Transverse colon (tissue), 4 donors: ENCODE data around the gene KNL1. TPM values are rescaled to one million over a fixed set of nuclear protein-coding genes. Genes with fewer than 3 reads are reported as not detected.
"Not testable (repeated sequence)": the region's sequence is repeated elsewhere in the genome, so short reads cannot be mapped to it uniquely, and the experiment has no call there.

Experiments used
- DNase-seq: peaks from one replicate; pipeline ENCODE4 v3.0.0-alpha.2; 2019
- H3K27ac ChIP-seq, 4 donors: fragments of 200-600 bp; sonication (generic); 2 replicates each; pipeline ENCODE4 v1.5.1; 2016 to 2018; ENCODE audit warnings: inconsistent platforms in 4 of 4
- H3K27me3 ChIP-seq: fragments of 200-600 bp; sonication (generic); 2 replicates; pipeline ENCODE4 v1.5.1; 2017; ENCODE audit warnings: inconsistent platforms
- H3K36me3 ChIP-seq, 4 donors: fragments of 200-600 bp; sonication (generic); 2 replicates each; pipeline ENCODE4 v1.5.1; 2017 to 2019; ENCODE audit warnings: inconsistent platforms in 4 of 4
- H3K4me1 ChIP-seq, 4 donors: fragments of 200-600 bp; sonication (generic); 2 replicates each; pipeline ENCODE4 v1.5.1; 2017 to 2020; ENCODE audit warnings: inconsistent platforms in 4 of 4
- H3K4me3 ChIP-seq, 4 donors: fragments of 200-600 bp; sonication (generic); 1 replicate in 1 of 4; 2 replicates in 3 of 4; pipeline versions ENCODE4 v1.5.1 to v1.6.1; 2017 to 2019; ENCODE audit warnings: inconsistent platforms in 4 of 4
- H3K9me3 ChIP-seq, 2 donors: fragments of 200-600 bp; sonication (generic); 2 replicates each; pipeline ENCODE4 v1.5.1; 2017 to 2019; ENCODE audit warnings: inconsistent platforms in 2 of 2
- EP300 ChIP-seq: sonication (generic); formaldehyde crosslinking; IDR thresholded peaks from one replicate; pipeline ENCODE4 v1.6.1; 2017; ENCODE audit warnings: antibody characterized with exemption, low read depth
- POLR2A ChIP-seq: fragments of 450-650 bp; IDR thresholded peaks from one replicate; pipeline ENCODE4 v1.6.1; 2016; ENCODE audit warnings: antibody characterized with exemption, mild to moderate bottlenecking, moderate library complexity
- POLR2AphosphoS5 ChIP-seq, 3 donors: sonication (generic); formaldehyde crosslinking; IDR thresholded peaks; one replicate each; pipeline ENCODE4 v1.6.1; 2016; ENCODE audit warnings: antibody characterized with exemption in 3 of 3
- WGBS, 2 donors: methylation state at CpG; one replicate each; pipeline ENCODE4 v1.1.5; 2018; ENCODE audit warnings: low coverage in 1 of 2; 5-methylcytosine and 5-hydroxymethylcytosine counted together
- in situ Hi-C, 4 donors: fragments of 200-750 bp; cut with MboI; loops; one replicate each; pipeline versions ENCODE4 v1.15.0 to v1.15.1; 2017; ENCODE audit warnings: low sequenced_read_pairs in 3 of 4, low pct_ligation_motif_present in 1 of 4, low pct_unique_long_range_greater_than_20kb in 1 of 4
- intact Hi-C: fragments of 100-400 bp; cut with DNase I; formaldehyde crosslinking; loops from one replicate; pipeline ENCODE4 v1.15.1; 2023; ENCODE audit warnings: low total_unique reads
- total RNA-seq, 4 donors: library from RNA; depleted of rRNA; stranded (reverse); fragments of >200 nt; gene quantifications; one replicate each; pipeline ENCODE4 v1.1.0, GENCODE V29; 2016
- TF ChIP-seq, protein P1 (sequence below), 5 experiments: fragments of 200-600 bp in 3 of 5; fragments of 450-650 bp in 2 of 5; sonication (generic) in 3 of 5; IDR thresholded peaks; 1 replicate in 2 of 5; 2 replicates in 3 of 5; pipeline ENCODE4 v1.5.1; 2016 to 2017; ENCODE audit warnings: antibody characterized with exemption in 5 of 5, inconsistent platforms in 3 of 5, mild to moderate bottlenecking in 2 of 5, moderate library complexity in 1 of 5

The KNL1 gene
- total RNA-seq, 4 donors from 2014 or later = 3.4 to 7.6 (median 3.9) TPM

DNA sequence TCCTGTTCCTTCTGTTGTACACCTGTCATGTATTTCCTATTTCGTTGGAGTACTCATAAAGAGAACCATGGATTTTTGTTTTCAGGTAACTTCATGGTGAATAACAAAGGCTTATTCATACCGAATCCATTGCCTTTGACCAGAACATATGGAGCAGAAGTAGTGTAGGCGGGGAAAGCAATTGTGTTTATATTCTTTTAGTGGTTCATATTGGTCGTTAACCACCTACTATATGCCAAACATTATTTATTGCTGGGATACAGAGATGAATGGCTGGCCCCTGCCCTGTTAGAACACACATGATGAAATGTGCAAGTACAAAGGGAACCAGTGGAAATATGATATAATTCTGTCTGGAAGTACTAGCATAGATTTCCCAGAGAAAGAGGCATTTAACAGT, 15.2 kb upstream of the KNL1 start:
- Histone ChIP-seq H3K4me3 (no peak overlapping the region), H3K27me3 (no peaks in the 10 kb centered on the region), H3K9me3 (no peaks in the 10 kb centered on the region), H3K36me3 (peaks cover 0 to 5% (median under 1%) of the 10 kb centered on the region in 4 donors), H3K4me1 (peaks cover 0 to 5% (median 3%) of the 10 kb centered on the region in 4 donors), H3K27ac (peak overlapping the region; percentile 35 to 77 (median 56))
- 31 to 34% methylated on average over 4 of the region's 4 CpGs for WGBS, 2 donors
- TF ChIP-seq EP300 = no peak
- intact Hi-C loops (no loop called here), in situ Hi-C loops (loop anchor here in 1 of 4 donors (25.0 kb wide), 1 partner anchor 183 kb away; the partner anchor contains the start of genes C15orf62, GCHFR and RMDN3)
- no peak for DNase-seq

DNA sequence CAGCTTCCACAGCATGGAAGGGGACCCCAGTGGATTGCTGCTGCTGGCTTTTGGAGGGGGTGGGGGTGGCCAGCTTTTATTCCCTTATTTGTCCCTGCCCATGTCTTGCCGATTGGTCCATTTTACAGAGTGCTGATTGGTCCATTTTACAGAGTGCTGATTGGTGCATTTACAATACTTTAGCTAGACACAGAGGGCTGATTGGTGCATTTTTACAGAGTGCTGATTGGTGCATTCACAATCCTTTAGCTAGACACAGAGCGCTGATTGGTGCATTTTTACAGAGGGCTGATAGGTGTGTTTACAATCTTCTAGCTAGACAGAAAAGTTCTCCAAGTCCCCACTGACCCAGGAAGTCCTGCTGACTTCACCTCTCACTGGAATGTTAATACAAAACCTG, 12.3 kb upstream of the KNL1 start:
- H3K27ac ChIP-seq, H3K9me3 ChIP-seq, H3K4me3 ChIP-seq, H3K27me3 ChIP-seq, H3K4me1 ChIP-seq, H3K36me3 ChIP-seq, intact Hi-C loops, DNase-seq: not testable (repeated sequence)
- in situ Hi-C loops = loop anchor here in 1 of 4 donors (25.0 kb wide), 1 partner anchor 181 kb away; the partner anchor contains the start of genes C15orf62, GCHFR and RMDN3
- 72% methylated on average over 2 of the region's 2 CpGs; no CpG with 5 or more reads in 1 of the 2 donors for WGBS, 2 donors

DNA sequence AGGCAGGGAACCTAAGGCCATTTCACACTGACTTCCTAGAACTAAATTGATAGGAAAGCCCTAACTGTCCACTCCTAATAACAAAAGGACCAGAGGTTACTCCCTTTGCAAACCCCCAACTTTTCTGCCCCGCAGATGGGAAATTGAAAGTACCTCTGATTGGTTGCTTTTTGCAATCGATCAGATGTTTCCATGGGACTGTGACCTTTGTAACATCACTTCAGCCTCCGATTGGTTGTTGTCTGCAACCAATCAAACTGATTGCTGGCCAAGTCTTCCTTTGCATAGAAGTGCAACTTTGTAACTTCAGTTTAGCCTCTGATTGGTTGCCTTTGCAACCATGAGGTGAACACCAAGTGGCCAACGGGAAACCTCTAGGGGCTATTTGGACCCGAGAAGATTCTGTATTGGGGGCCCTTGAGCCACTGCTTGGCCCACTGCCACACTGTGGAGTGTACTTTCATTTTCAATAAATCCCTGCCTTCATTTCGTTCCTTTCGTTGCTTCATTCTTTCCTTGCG, 11.3 kb upstream of the KNL1 start:
- no peak for DNase-seq
- Histone ChIP-seq H3K27me3 (no peaks in the 10 kb centered on the region), H3K36me3 (no peaks in the 10 kb centered on the region), H3K4me3 (peak overlapping the region in 2 of 4 donors; percentile 11 to 44), H3K4me1 (peaks cover 0 to 5% (median 3%) of the 10 kb centered on the region in 4 donors), H3K27ac (peak overlapping the region in 3 of 4 donors; percentile 11 to 42 (median 18)), H3K9me3 (no peaks in the 10 kb centered on the region)
- intact Hi-C loops (no loop called here), in situ Hi-C loops (loop anchor here in 1 of 4 donors (25.0 kb wide), 1 partner anchor 180 kb away; the partner anchor contains the start of genes C15orf62, GCHFR and RMDN3)
- TF ChIP-seq, protein P1, sequence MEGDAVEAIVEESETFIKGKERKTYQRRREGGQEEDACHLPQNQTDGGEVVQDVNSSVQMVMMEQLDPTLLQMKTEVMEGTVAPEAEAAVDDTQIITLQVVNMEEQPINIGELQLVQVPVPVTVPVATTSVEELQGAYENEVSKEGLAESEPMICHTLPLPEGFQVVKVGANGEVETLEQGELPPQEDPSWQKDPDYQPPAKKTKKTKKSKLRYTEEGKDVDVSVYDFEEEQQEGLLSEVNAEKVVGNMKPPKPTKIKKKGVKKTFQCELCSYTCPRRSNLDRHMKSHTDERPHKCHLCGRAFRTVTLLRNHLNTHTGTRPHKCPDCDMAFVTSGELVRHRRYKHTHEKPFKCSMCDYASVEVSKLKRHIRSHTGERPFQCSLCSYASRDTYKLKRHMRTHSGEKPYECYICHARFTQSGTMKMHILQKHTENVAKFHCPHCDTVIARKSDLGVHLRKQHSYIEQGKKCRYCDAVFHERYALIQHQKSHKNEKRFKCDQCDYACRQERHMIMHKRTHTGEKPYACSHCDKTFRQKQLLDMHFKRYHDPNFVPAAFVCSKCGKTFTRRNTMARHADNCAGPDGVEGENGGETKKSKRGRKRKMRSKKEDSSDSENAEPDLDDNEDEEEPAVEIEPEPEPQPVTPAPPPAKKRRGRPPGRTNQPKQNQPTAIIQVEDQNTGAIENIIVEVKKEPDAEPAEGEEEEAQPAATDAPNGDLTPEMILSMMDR (IDR thresholded peaks at IDR 0.05) = no peak
- TF ChIP-seq POLR2A = no peak
- TF ChIP-seq EP300 = no peak
- TF ChIP-seq POLR2AphosphoS5 (IDR thresholded peaks at IDR 0.05) = no peak
- WGBS, 2 donors = 68 to 70% methylated on average over 6 to 8 of the region's 8 CpGs

DNA sequence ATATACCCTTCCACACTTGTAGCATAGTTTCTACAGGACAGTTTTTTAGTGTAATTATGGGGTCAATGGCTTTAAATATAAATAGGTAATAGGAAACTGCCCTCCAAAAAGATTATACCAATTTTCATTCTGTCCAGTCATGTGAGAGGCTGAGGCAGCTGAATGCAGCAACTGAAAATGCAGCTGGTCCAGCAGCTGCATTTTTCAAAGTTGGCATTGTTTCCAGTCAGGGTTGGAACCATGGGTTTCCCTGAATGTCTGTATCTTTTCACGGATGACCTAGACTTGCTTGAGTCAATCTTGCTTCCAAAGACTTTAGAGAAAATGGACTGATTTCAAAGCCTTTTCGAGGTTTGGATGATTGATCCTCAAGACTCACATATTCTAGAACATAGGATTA, 9.9 kb upstream of the KNL1 start:
- no peak for DNase-seq
- TF ChIP-seq EP300 (no peak), POLR2AphosphoS5 (IDR thresholded peaks at IDR 0.05) (no peak), POLR2A (no peak)
- TF ChIP-seq, protein P1 (IDR thresholded peaks at IDR 0.05) = no peak
- Histone ChIP-seq H3K27ac (no peak overlapping the region), H3K4me1 (no peaks in the 10 kb centered on the region), H3K27me3 (no peaks in the 10 kb centered on the region), H3K9me3 (no peaks in the 10 kb centered on the region), H3K4me3 (no peak overlapping the region), H3K36me3 (no peaks in the 10 kb centered on the region)
- 17 to 39% methylated on average over 2 of the region's 2 CpGs for WGBS, 2 donors
- in situ Hi-C loops = loop anchor here in 1 of 4 donors (25.0 kb wide), 1 partner anchor 178 kb away; the partner anchor contains the start of genes C15orf62, GCHFR and RMDN3
- intact Hi-C loops = no loop called here

DNA sequence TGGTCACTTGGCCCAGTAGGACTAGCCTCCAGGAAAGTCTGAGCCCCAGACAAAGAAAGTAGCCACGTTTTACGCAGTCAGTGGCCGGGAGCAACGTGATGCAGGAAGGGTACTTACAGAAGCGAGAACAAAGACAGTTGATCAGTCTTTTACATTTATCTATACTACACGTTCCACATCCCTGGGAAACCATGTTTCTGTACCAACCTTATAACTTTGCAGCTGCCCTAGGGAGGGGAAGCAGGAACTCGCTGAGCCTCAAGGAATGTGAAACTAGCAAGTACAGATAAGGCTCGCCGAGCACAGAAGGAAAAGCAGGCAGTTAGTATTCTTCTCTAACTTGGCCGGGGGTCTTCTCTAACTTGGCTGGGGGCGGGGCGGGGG, 3.4 kb upstream of the KNL1 start:
- in situ Hi-C loops = loop anchor here in 2 of 4 donors (10.0 to 25.0 kb wide), 2 partner anchors 104 to 172 kb away; partner anchors contain the start of genes C15orf62 (in 1 of the 2), GCHFR (in 1 of the 2), RAD51 (in 1 of the 2) and RMDN3 (in 1 of the 2)
- H3K4me3 ChIP-seq = peak overlapping the region in 1 of 4 donors; percentile 37
- H3K27me3 ChIP-seq = no peaks in the 10 kb centered on the region
- H3K4me1 ChIP-seq = peaks cover 0 to 23% (median 7%) of the 10 kb centered on the region in 4 donors
- intact Hi-C loops = no loop called here
- DNase-seq = no peak
- no peaks in the 10 kb centered on the region for H3K36me3 ChIP-seq
- H3K9me3 ChIP-seq = no peaks in the 10 kb centered on the region
- 58% methylated on average over 12 of the region's 12 CpGs; no CpG with 5 or more reads in 1 of the 2 donors for WGBS, 2 donors
- TF ChIP-seq EP300 = no peak
- TF ChIP-seq, protein P1 (IDR thresholded peaks at IDR 0.05) = no peak
- peak overlapping the region in 1 of 4 donors; percentile 52 for H3K27ac ChIP-seq
